Measurements from ENCODE around the gene GPR142.
A peak's percentile ranks its signal among the peaks of the same experiment; 100 is the strongest.

The GPR142 gene

GRCh38 chr17:74362069-74362405 is 5.3 kb upstream of the GPR142 start:
- H3K4me3 ChIP-seq (ENCODE audit: low read depth, low read length), result no peak overlapping the region
- TF ChIP-seq, protein P1, sequence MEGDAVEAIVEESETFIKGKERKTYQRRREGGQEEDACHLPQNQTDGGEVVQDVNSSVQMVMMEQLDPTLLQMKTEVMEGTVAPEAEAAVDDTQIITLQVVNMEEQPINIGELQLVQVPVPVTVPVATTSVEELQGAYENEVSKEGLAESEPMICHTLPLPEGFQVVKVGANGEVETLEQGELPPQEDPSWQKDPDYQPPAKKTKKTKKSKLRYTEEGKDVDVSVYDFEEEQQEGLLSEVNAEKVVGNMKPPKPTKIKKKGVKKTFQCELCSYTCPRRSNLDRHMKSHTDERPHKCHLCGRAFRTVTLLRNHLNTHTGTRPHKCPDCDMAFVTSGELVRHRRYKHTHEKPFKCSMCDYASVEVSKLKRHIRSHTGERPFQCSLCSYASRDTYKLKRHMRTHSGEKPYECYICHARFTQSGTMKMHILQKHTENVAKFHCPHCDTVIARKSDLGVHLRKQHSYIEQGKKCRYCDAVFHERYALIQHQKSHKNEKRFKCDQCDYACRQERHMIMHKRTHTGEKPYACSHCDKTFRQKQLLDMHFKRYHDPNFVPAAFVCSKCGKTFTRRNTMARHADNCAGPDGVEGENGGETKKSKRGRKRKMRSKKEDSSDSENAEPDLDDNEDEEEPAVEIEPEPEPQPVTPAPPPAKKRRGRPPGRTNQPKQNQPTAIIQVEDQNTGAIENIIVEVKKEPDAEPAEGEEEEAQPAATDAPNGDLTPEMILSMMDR (IDR thresholded peaks at IDR 0.05; ENCODE audit: low read depth, low read length), result no peak
- in situ Hi-C loops (cut with HindIII; ENCODE audit: low sequenced_read_pairs), result no loop called here
- DNase-seq (ENCODE audit: low read depth, low spot score), result no peak

GRCh38 chr17:74362810-74363498 is 4.4 kb upstream of the GPR142 start:
- TF ChIP-seq, protein P1 (IDR thresholded peaks at IDR 0.05; ENCODE audit: low read depth, low read length), result no peak
- no peak overlapping the region for H3K4me3 ChIP-seq (ENCODE audit: low read depth, low read length)
- in situ Hi-C loops (cut with HindIII; ENCODE audit: low sequenced_read_pairs), result no loop called here
- DNase-seq (ENCODE audit: low read depth, low spot score), result no peak

- no peak overlapping the region for H3K4me3 ChIP-seq (ENCODE audit: low read depth, low read length)
- in situ Hi-C loops (cut with HindIII; ENCODE audit: low sequenced_read_pairs), result no loop called here
- TF ChIP-seq, protein P1 (IDR thresholded peaks at IDR 0.05; ENCODE audit: low read depth, low read length), result peak; percentile 95
These were observed 1.2 kb downstream of the GPR142 start for GRCh38 chr17:74368341-74369081.

DNA sequence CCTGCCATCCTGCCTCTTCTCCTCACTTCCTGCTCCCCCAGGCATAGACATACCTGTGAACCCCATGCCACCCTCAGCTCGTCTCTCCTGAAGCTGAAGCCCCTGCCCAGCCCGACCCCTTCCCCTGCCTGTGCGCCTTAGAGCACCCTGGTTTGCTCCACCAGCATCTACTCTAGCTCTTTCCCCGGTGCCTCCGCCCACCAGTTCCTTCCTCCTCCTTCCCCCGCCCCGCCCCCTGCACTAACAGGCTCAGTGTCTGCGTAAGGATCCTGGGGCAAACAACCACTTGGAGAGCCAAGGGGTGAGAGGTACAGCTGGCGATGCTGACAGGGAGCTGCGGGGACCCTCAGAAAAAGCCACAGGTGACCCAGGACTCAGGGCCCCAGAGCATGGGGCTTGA is 1.9 kb downstream of the GPR142 start:
- no peak for DNase-seq (ENCODE audit: low read depth, low spot score)

More at GRCh38 chr17:74368341-74369081, 1.2 kb downstream of the GPR142 start:
- peak; percentile 24 for DNase-seq (ENCODE audit: low read depth, low spot score)

DNA sequence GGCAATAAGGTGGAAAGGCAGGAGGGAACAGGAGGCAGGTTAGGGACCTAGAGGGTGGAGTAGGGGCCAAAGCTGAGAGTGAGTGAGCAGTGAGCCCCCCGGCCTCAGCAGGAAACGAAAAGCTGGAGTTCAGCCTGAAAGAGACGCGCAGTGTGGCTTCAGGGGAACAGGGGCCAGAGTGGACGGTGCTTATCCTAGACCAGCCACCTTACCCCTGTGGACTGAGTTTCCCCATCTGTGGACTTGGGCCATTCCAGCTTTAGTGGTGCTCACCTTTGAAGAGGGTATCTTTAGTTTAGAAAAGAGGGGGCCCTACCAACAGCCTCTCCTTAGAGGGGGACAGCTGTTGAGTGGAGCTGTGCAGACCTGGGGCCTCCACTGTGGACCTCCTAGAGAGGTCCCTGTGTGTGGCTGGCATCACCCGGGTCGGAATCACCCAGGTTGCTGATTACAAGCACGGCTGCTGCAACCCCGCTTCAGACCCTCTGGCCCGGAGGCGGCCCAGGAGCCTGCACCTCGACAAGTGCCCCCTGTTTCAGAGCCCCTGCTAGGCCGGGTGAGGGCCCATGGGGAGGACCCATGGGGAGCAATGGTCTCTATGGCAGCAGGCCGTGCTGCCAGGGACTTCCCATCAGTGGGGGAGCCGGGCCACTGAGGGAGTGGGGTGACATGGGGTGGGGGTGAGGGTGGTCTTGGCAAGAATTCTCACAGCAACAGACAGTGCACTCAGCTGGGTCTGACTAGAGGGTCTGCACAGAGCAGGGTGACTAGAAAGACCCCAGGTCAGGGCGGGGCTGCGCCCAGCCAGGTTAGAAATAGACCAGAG is 2.6 kb downstream of the GPR142 start:
- TF ChIP-seq, protein P1 (IDR thresholded peaks at IDR 0.05; ENCODE audit: low read depth, low read length), result no peak
- no peak for DNase-seq (ENCODE audit: low read depth, low spot score)
- H3K4me3 ChIP-seq (ENCODE audit: low read depth, low read length), result no peak overlapping the region
- in situ Hi-C loops (cut with HindIII; ENCODE audit: low sequenced_read_pairs), result no loop called here

More for the DNA sequence above, 1.9 kb downstream of the GPR142 start:
- TF ChIP-seq, protein P1 (IDR thresholded peaks at IDR 0.05; ENCODE audit: low read depth, low read length), result no peak
- in situ Hi-C loops (cut with HindIII; ENCODE audit: low sequenced_read_pairs), result no loop called here
- H3K4me3 ChIP-seq (ENCODE audit: low read depth, low read length), result no peak overlapping the region

- in situ Hi-C loops (cut with HindIII; ENCODE audit: low sequenced_read_pairs), result no loop called here
These were observed 4.4 kb downstream of the GPR142 start for GRCh38 chr17:74371653-74372147.

More at GRCh38 chr17:74371653-74372147, 4.4 kb downstream of the GPR142 start:
- TF ChIP-seq, protein P1 (IDR thresholded peaks at IDR 0.05; ENCODE audit: low read depth, low read length), result no peak
- no peak for DNase-seq (ENCODE audit: low read depth, low spot score)
- H3K4me3 ChIP-seq (ENCODE audit: low read depth, low read length), result no peak overlapping the region

Measured in astrocyte of the spinal cord (primary cell).